H4 (cell line): ENCODE results near the gene FUT2. TPM values are rescaled to one million over a fixed set of nuclear protein-coding genes. Genes with fewer than 3 reads are reported as not detected.

Source experiments
- DNase-seq: peaks from one replicate; pipeline ENCODE4 v3.0.0-alpha.2; 2015; ENCODE audit warnings: low spot score
- total RNA-seq: library from RNA; depleted of rRNA; stranded (reverse); fragments of >200 nt; shearing (Covaris generic); gene quantifications from 2 replicates; pipeline ENCODE4 v1.2.3, GENCODE V29; 2014; rRNA removed

Gene FUT2
- total RNA-seq, 1 experiment from 2014 or later = not detected

DNA sequence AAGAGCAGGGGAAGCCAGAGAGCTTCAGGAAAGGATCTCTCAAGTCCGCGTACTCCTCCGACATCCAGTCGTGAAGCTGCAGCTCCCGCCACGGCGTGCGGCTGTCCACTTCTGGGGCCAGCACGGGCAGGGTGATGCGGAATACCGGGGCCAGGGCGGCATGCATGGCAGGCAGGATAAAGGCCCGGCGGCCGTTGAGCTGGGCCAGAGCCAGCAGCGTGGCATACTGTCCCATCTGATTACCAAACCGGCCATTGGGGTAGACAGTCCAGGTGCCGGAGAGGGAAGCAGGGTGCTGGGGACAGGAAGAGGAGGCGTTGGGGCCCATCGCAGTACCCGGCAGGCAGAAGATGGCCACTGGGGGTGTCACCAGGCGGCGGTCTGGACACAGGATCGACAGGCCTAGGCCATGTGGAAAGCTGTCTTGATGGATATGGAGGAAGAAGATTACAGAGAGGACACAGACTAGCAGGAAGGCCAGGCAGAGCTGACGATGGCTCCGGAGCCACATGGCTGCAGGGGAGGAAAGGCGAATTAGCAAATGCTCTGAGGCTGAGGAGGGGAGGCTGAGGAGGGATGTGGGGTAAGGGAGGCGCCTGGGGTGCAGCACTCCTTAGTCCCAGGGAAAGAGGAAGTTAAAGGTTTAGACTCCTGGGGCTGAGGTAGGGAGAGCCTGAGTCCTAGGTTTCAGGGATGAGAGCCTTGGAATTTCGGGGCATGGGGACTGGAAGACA, 55.2 kb downstream of the FUT2 start:
- no peak for DNase-seq

DNA sequence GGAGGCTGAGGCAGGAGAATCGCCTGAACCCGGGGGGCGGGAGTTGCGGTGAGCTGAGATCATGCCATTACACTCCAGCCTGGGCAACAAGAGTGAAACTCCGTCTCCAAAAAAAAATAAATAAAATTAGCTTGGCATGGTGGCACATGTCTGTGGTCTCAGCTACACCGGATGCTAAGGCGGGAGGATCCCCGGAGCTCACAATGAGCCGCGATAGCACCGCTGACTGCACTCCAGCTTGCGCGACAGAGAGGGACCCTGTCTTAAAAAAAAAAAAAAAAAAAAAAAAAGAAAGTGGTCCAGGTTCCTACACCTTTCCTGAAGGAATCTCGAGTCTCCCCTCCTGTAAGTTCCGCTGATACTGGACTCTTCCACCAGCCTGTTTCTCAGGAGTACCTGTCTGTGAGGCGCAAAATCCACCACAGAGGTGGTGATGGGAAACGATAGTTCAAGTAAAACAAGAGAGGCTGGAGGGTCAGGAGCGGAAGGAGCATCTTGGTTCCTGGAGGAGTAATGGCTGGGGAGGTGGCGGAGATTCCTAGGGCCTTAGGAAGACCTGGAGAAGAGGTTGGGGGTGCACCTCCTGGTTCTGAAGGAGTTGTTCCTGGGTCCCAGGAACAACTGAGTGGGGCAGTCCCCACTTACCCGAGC, 56.2 kb downstream of the FUT2 start:
- no peak for DNase-seq

DNA sequence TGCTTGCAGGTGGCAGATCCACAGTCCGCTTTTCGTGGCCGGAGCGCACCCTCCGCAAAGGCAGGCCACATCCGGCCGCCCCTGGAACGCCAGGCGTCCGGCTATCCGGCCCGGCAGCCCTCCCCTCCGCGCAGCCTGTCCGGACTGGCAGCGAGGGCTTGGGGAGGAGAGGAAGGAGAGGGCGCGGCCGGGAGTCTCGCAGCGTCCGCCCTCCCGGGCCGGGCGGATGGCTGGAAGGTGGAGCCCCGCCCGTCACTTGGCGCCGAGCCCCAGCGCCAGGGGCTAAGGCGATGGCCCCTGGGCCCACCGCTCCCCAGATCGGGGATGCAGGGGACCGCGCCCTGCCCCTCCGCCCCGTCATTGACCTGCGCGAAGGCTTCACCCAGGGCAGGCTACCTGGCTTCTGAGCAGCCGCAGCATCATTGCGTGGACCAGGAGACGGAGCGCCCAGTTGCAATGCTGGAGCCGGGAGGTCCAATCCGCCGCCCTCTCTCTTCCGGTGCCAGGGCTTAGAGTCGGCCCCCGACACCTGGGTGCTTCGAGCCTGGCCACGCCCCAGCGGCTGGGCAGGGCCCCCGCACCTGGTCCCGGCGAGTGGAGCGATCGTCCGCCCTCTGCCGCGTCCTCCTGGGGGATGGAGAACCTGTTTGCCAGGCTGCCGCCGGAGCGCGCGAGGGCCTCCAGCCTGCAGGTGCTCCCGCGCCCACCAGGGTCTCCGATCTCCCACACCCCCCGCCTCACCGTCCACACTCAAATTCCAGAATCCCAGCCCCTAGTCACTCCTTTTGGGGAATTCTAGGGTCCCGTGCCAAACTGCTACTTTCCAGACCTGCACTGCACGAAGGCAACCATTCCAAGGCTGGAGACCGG, 57.0 kb downstream of the FUT2 start, which contains the start of gene FUT1:
FUT1 (minus strand) TSS at position 146 of the 870 bp plus-strand sequence. CDS start 1,360 bp downstream, outside the sequence.
- no peak for DNase-seq

DNA sequence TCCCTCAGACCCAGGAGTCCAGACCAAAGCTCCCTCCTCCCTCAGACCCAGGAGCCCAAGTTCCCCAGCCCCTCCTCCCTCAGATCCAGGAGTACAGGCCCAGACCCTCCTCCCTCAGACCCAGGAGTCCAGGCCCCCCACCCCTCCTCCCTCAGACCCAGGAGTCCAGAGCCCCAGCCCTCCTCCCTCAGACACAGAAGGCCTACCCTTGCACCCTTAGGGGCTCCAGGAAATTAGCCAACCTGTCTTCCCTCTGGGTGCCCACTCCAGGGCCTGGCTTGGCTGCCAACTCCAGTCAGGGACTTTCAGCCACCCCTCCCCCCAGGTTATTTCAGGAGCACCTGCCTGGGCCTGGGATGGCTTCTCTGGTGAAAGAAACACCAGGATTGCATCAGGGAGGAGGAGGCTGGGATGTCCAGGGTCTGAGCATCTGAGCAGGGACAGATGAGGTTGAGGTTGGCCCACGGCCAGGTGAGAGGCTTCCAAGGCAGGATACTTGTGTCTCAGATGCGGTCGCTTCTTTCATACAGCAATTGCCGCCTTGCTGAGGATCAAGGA, 59.4 kb downstream of the FUT2 start, which contains the start of gene FGF21:
FGF21 (plus strand) TSS at position 441 of the 558 bp plus-strand sequence. CDS start 713 bp downstream, outside the sequence.
- no peak for DNase-seq

Other genes with a start within 250 kb of the FUT2 start
- 54.8 and 65.5 TPM in 2 replicates for gene GRWD1, start 250.0 kb upstream of the FUT2 start, total RNA-seq
- gene KCNJ14, start 240.4 kb upstream of the FUT2 start, total RNA-seq = 0.23 and 0.41 TPM in 2 replicates
- 44.1 and 47.8 TPM in 2 replicates for gene CYTH2, start 226.6 kb upstream of the FUT2 start, total RNA-seq
- gene LMTK3, start 184.1 kb upstream of the FUT2 start, total RNA-seq = 0.43 TPM in 1 of 2 replicates, not detected in the other
- 0.23 TPM in 1 of 2 replicates, not detected in the other for gene SULT2B1, start 143.8 kb upstream of the FUT2 start, total RNA-seq
- not detected in 2 replicates for gene SPACA4, start 89.2 kb upstream of the FUT2 start, total RNA-seq
- 0.06 and 1.6 TPM in 2 replicates for gene FAM83E, start 80.9 kb upstream of the FUT2 start, total RNA-seq
- 1,978 and 2,048 TPM in 2 replicates for gene RPL18, start 76.8 kb upstream of the FUT2 start, total RNA-seq
- 6.5 and 9.0 TPM in 2 replicates for gene SPHK2, start 76.5 kb upstream of the FUT2 start, total RNA-seq
- 14.0 and 34.2 TPM in 2 replicates for gene DBP, start 58.6 kb upstream of the FUT2 start, total RNA-seq
- 2.2 and 8.3 TPM in 2 replicates for gene CA11, start 49.8 kb upstream of the FUT2 start, total RNA-seq
- 0.58 TPM in 1 of 2 replicates, not detected in the other for gene NTN5, start 23.0 kb upstream of the FUT2 start, total RNA-seq
- gene MAMSTR, start 23.8 kb downstream of the FUT2 start, total RNA-seq = 0.31 and 0.51 TPM in 2 replicates
- gene RASIP1, start 44.6 kb downstream of the FUT2 start, total RNA-seq = 0.14 TPM in 1 of 2 replicates, not detected in the other
- not detected in 2 replicates for gene IZUMO1, start 50.9 kb downstream of the FUT2 start, total RNA-seq
- gene FUT1, start 56.7 kb downstream of the FUT2 start, total RNA-seq = 0.25 TPM in 1 of 2 replicates, not detected in the other
- not detected in 2 replicates for gene FGF21, start 59.6 kb downstream of the FUT2 start, total RNA-seq
- 45.4 and 47.3 TPM in 2 replicates for gene BCAT2, start 115.1 kb downstream of the FUT2 start, total RNA-seq
- gene HSD17B14, start 140.5 kb downstream of the FUT2 start, total RNA-seq = not detected in 2 replicates
- gene PLEKHA4, start 172.6 kb downstream of the FUT2 start, total RNA-seq = 2.9 and 5.4 TPM in 2 replicates
- gene PPP1R15A, start 176.4 kb downstream of the FUT2 start, total RNA-seq = 15.8 and 16.1 TPM in 2 replicates
- not detected in 2 replicates for gene TULP2, start 202.8 kb downstream of the FUT2 start, total RNA-seq
- gene NUCB1, start 204.3 kb downstream of the FUT2 start, total RNA-seq = 199 and 224 TPM in 2 replicates
- 0.27 TPM in 1 of 2 replicates, not detected in the other for gene DHDH, start 237.7 kb downstream of the FUT2 start, total RNA-seq